Transverse colon (tissue), 4 donors: ENCODE measurements around the gene ATP1A2.

Experiments used
- CTCF ChIP-seq, 5 experiments: fragments of 200-600 bp in 3 of 5; fragments of 450-650 bp in 2 of 5; sonication (generic) in 3 of 5; IDR thresholded peaks; 1 replicate in 2 of 5; 2 replicates in 3 of 5; pipeline ENCODE4 v1.5.1; 2016 to 2017; ENCODE audit warnings: antibody characterized with exemption in 5 of 5, inconsistent platforms in 3 of 5, mild to moderate bottlenecking in 2 of 5, moderate library complexity in 1 of 5
- POLR2A ChIP-seq: fragments of 450-650 bp; IDR thresholded peaks from one replicate; pipeline ENCODE4 v1.6.1; 2016; ENCODE audit warnings: antibody characterized with exemption, mild to moderate bottlenecking, moderate library complexity
- POLR2AphosphoS5 ChIP-seq, 3 donors: sonication (generic); formaldehyde crosslinking; IDR thresholded peaks; one replicate each; pipeline ENCODE4 v1.6.1; 2016; ENCODE audit warnings: antibody characterized with exemption in 3 of 3

- no peak for TF ChIP-seq CTCF (IDR thresholded peaks at IDR 0.05)
- TF ChIP-seq POLR2A = no peak
- no peak for TF ChIP-seq POLR2AphosphoS5 (IDR thresholded peaks at IDR 0.05)
These were observed 76.2 kb downstream of the ATP1A2 start for GRCh38 chr1:160191756-160192155.
